Measurements from ENCODE around the gene EEF1AKMT4. TPM values are rescaled to one million over a fixed set of nuclear protein-coding genes. Genes with fewer than 3 reads are reported as not detected.
A peak's percentile ranks its signal among the peaks of the same experiment; 100 is the strongest.

Gene EEF1AKMT4
- total RNA-seq, 1 donor from 2014 or later: 3.2 TPM

- DNase-seq (ENCODE audit: low spot score): peak; percentile 97
Observed at GRCh38 chr3:184298759-184299487, 49.5 kb downstream of the EEF1AKMT4 start, which contains the start of gene PSMD2. PSMD2 (plus strand) TSS chr3:184299241; CDS start chr3:184299267, 26 bp downstream.

GRCh38 chr3:184299488-184300377 lies 50.3 kb downstream of the EEF1AKMT4 start:
- DNase-seq (ENCODE audit: low spot score): no peak

GRCh38 chr3:184300378-184300720 lies 50.9 kb downstream of the EEF1AKMT4 start:
- DNase-seq (ENCODE audit: low spot score): no peak

GRCh38 chr3:184305577-184305976 lies 56.1 kb downstream of the EEF1AKMT4 start:
- no peak for DNase-seq (ENCODE audit: low spot score)

- DNase-seq (ENCODE audit: low spot score): no peak
Observed at GRCh38 chr3:184306341-184306972, 57.0 kb downstream of the EEF1AKMT4 start.

GRCh38 chr3:184307915-184308314 lies 58.4 kb downstream of the EEF1AKMT4 start:
- no peak for DNase-seq (ENCODE audit: low spot score)

Other genes with a start within 250 kb of the EEF1AKMT4 start
- 37.8 TPM for gene ABCC5, start 231.8 kb upstream of the EEF1AKMT4 start, total RNA-seq
- gene HTR3D, start 217.9 kb upstream of the EEF1AKMT4 start, total RNA-seq: not detected
- gene HTR3C, start 196.6 kb upstream of the EEF1AKMT4 start, total RNA-seq: 0.14 TPM
- gene HTR3E, start 152.6 kb upstream of the EEF1AKMT4 start, total RNA-seq: not detected
- 35.5 TPM for gene EIF2B5, start 114.3 kb upstream of the EEF1AKMT4 start, total RNA-seq
- gene DVL3, start 94.3 kb upstream of the EEF1AKMT4 start, total RNA-seq: 99.2 TPM
- gene AP2M1, start 74.8 kb upstream of the EEF1AKMT4 start, total RNA-seq: 322 TPM
- gene ABCF3, start 63.5 kb upstream of the EEF1AKMT4 start, total RNA-seq: 77.4 TPM
- not detected for gene VWA5B2, start 20.1 kb upstream of the EEF1AKMT4 start, total RNA-seq
- 44.7 TPM for gene ALG3, start 710 bp upstream of the EEF1AKMT4 start, total RNA-seq
- gene CAMK2N2, start 11.9 kb downstream of the EEF1AKMT4 start, total RNA-seq: 0.40 TPM
- gene ECE2, start 26.4 kb downstream of the EEF1AKMT4 start, total RNA-seq: 0.14 TPM
- gene PSMD2, start 49.6 kb downstream of the EEF1AKMT4 start, total RNA-seq: 174 TPM
- 330 TPM for gene EIF4G1, start 64.9 kb downstream of the EEF1AKMT4 start, total RNA-seq
- gene FAM131A, start 87.9 kb downstream of the EEF1AKMT4 start, total RNA-seq: 41.5 TPM
- 104 TPM for gene CLCN2, start 111.9 kb downstream of the EEF1AKMT4 start, total RNA-seq
- gene POLR2H, start 112.0 kb downstream of the EEF1AKMT4 start, total RNA-seq: 107 TPM
- 0.29 TPM for gene THPO, start 128.5 kb downstream of the EEF1AKMT4 start, total RNA-seq
- gene CHRD, start 130.4 kb downstream of the EEF1AKMT4 start, total RNA-seq: 6.5 TPM